GM12878 (cell line): ENCODE data around the gene C2CD4D. TPM values are rescaled to one million over a fixed set of nuclear protein-coding genes. Genes with fewer than 3 reads are reported as not detected.

ENCODE experiments used
- CUX1 ChIP-seq: IDR thresholded peaks from 2 replicates; pipeline ENCODE4 v1.6.1; 2012; ENCODE audit warnings: improper control_type of control experiment, low read depth, low read length; ENCODE audit not compliant: insufficient replicate concordance
- DPF2 ChIP-seq: fragments of 450-650 bp; IDR thresholded peaks from 2 replicates; pipeline ENCODE4 v1.6.1; 2017; ENCODE audit warnings: mild to moderate bottlenecking
- E2F8 ChIP-seq: fragments of 450-650 bp; IDR thresholded peaks from 2 replicates; pipeline ENCODE4 v1.6.1; 2018; ENCODE audit warnings: mild to moderate bottlenecking, low read depth, moderate library complexity; ENCODE audit not compliant: partially characterized antibody
- IRF5 ChIP-seq: fragments of 450-650 bp; IDR thresholded peaks from 2 replicates; pipeline ENCODE4 v1.6.1; 2017; ENCODE audit warnings: borderline replicate concordance
- MEF2B ChIP-seq: fragments of 450-650 bp; IDR thresholded peaks from 2 replicates; pipeline ENCODE4 v1.6.1; 2018; ENCODE audit warnings: mild to moderate bottlenecking, moderate library complexity; ENCODE audit not compliant: partially characterized antibody, poor library complexity, severe bottlenecking
- POLR2AphosphoS5 ChIP-seq: IDR thresholded peaks from 2 replicates; pipeline ENCODE4 v1.6.1; 2011; ENCODE audit warnings: mild to moderate bottlenecking, low read length, inconsistent platforms
- REST ChIP-seq: IDR thresholded peaks from 2 replicates; pipeline ENCODE4 v1.6.1; 2012; ENCODE audit warnings: mild to moderate bottlenecking, low read depth, low read length
- RFX5 ChIP-seq: IDR thresholded peaks from 2 replicates; pipeline ENCODE4 v1.6.1; 2011; ENCODE audit warnings: low read depth, low read length, improper control_type of control experiment
- SMC3 ChIP-seq: IDR thresholded peaks from 2 replicates; pipeline ENCODE4 v1.6.1; 2011; ENCODE audit warnings: low read length, improper control_type of control experiment, borderline replicate concordance
- SREBF2 ChIP-seq: IDR thresholded peaks from 2 replicates; pipeline ENCODE4 v1.6.1; 2012; ENCODE audit warnings: mild to moderate bottlenecking, low read length
- SUPT20H ChIP-seq: IDR thresholded peaks from 2 replicates; pipeline ENCODE4 v1.6.1; 2011; ENCODE audit warnings: low read depth, mild to moderate bottlenecking, low read length, moderate library complexity, borderline replicate concordance; ENCODE audit not compliant: control insufficient read depth
- USF2 ChIP-seq: IDR thresholded peaks from 2 replicates; pipeline ENCODE4 v1.6.1; 2011; ENCODE audit warnings: low read depth, low read length, improper control_type of control experiment, borderline replicate concordance
- polyA plus RNA-seq, 11 experiments: library from polyadenylated mRNA; depleted of rRNA in 4 of 11; unstranded in 6 of 11; stranded (reverse) in 5 of 11; fragments of >200 nt; fragmentation: Nextera tagmentation in 4 of 11; fragmentation: Illumina TruSeq in 1 of 11; extraction: Ambion mirVana in 4 of 11; extraction: Trizol in 1 of 11; gene quantifications; 1 replicate in 1 of 11; 2 replicates in 10 of 11; pipeline versions ENCODE4 v1.2.1 to v1.2.3, GENCODE V29; 2011 to 2016; ENCODE audit warnings: inconsistent platforms in 2 of 11, missing spikeins in 2 of 11, low read depth in 1 of 11
- total RNA-seq, 4 experiments: library from RNA; depleted of rRNA in 3 of 4; stranded (reverse); fragments of >200 nt in 3 of 4; fragmentation: Illumina TruSeq in 1 of 4; extraction: Trizol in 1 of 4; gene quantifications; 2 replicates each; pipeline versions ENCODE4 v1.2.1 to v1.2.3, GENCODE V29; 2013 to 2021

The C2CD4D gene
- total and polyA plus RNA-seq, 10 of the 15 experiments (the other 5 are each of a cell fraction or from before 2014, with no cell fraction given) = 0.03 to 0.67 (median 0.13) TPM; not detected in 4

- TF ChIP-seq E2F8 (no peak), DPF2 (peak; percentile 89), SREBF2 (no peak), IRF5 (no peak), RFX5 (no peak), MEF2B (no peak), CUX1 (no peak), USF2 (no peak), SUPT20H (no peak), REST (no peak), POLR2AphosphoS5 (no peak), SMC3 (no peak)
Measured at GRCh38 chr1:151838222-151839081, 1.2 kb downstream of the C2CD4D start (continued).
